Measurements from ENCODE around the gene PBX3.

DNA sequence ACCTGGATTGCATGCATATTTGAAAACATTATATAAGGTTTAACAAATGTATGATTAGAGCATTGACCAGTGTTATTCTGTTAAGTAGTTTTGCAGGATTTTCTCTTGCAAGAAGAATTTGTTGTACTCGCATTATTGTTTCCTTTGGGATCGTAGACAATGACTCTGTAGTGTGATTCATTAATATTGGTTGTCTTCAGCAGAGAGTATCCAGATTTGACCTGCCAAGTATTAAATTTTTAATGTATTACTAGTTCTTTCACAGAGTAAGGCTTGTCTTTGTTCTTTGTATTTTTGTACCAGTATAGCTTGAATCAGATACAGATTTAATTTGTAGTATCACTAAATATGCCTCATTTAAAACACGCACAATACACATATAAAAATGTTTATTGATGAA is 155.0 kb downstream of the PBX3 start:
- TF ChIP-seq, protein P1, sequence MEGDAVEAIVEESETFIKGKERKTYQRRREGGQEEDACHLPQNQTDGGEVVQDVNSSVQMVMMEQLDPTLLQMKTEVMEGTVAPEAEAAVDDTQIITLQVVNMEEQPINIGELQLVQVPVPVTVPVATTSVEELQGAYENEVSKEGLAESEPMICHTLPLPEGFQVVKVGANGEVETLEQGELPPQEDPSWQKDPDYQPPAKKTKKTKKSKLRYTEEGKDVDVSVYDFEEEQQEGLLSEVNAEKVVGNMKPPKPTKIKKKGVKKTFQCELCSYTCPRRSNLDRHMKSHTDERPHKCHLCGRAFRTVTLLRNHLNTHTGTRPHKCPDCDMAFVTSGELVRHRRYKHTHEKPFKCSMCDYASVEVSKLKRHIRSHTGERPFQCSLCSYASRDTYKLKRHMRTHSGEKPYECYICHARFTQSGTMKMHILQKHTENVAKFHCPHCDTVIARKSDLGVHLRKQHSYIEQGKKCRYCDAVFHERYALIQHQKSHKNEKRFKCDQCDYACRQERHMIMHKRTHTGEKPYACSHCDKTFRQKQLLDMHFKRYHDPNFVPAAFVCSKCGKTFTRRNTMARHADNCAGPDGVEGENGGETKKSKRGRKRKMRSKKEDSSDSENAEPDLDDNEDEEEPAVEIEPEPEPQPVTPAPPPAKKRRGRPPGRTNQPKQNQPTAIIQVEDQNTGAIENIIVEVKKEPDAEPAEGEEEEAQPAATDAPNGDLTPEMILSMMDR (conservative IDR thresholded peaks at IDR 0.05; ENCODE audit: low read depth, low read length), result no peak
- TF ChIP-seq EZH2 (IDR thresholded peaks at IDR 0.05; ENCODE audit: borderline replicate concordance, low read depth, low read length, poor library complexity, severe bottlenecking), result no peak
